Embryonic facial prominence (tissue), 1 donor: Measurements from ENCODE around the gene PPIF.

Source experiments
- DNase-seq: peaks from one replicate; pipeline ENCODE4 v3.0.0-alpha.2; 2016; ENCODE audit errors: extremely low spot score

PPIF gene

GRCh38 chr10:79313911-79314439 is 33.3 kb upstream of the PPIF start:
- no peak for DNase-seq

- DNase-seq: no peak
Observed at GRCh38 chr10:79314761-79315601, 32.3 kb upstream of the PPIF start.

- no peak for DNase-seq
Observed at GRCh38 chr10:79315602-79315920, 31.7 kb upstream of the PPIF start.

GRCh38 chr10:79316671-79317431 is 30.4 kb upstream of the PPIF start:
- DNase-seq: no peak

- no peak for DNase-seq
Observed at GRCh38 chr10:79318369-79318768, 28.9 kb upstream of the PPIF start.

GRCh38 chr10:79319115-79319771 is 28.0 kb upstream of the PPIF start:
- no peak for DNase-seq

GRCh38 chr10:79320316-79320715 is 27.0 kb upstream of the PPIF start:
- DNase-seq: no peak

GRCh38 chr10:79320820-79321493 is 26.3 kb upstream of the PPIF start:
- DNase-seq: no peak

- no peak for DNase-seq
Observed at GRCh38 chr10:79321494-79321882, 25.8 kb upstream of the PPIF start.

- DNase-seq: no peak
Observed at GRCh38 chr10:79321951-79322350, 25.3 kb upstream of the PPIF start.

- no peak for DNase-seq
Observed at GRCh38 chr10:79322616-79323543, 24.4 kb upstream of the PPIF start.

GRCh38 chr10:79323602-79324001 is 23.7 kb upstream of the PPIF start:
- no peak for DNase-seq

GRCh38 chr10:79324032-79324695 is 23.1 kb upstream of the PPIF start:
- DNase-seq: no peak

- no peak for DNase-seq
Observed at GRCh38 chr10:79326361-79327089, 20.7 kb upstream of the PPIF start.

- DNase-seq: no peak
Observed at GRCh38 chr10:79327090-79327457, 20.2 kb upstream of the PPIF start.

- no peak for DNase-seq
Observed at GRCh38 chr10:79328147-79328701, 19.0 kb upstream of the PPIF start.

GRCh38 chr10:79328737-79329504 is 18.3 kb upstream of the PPIF start:
- DNase-seq: no peak

- DNase-seq: no peak
Observed at GRCh38 chr10:79329529-79329928, 17.7 kb upstream of the PPIF start.

- no peak for DNase-seq
Observed at GRCh38 chr10:79331226-79331625, 16.0 kb upstream of the PPIF start.
